CD4-positive, alpha-beta T cell treated with Interleukin-4 for 4 hours (primary cell): ENCODE results near the gene SLC25A19.
"Not testable (repeated sequence)": the region's sequence is repeated elsewhere in the genome, so short reads cannot be mapped to it uniquely, and the experiment has no call there.

Source experiments
- DNase-seq: peaks from one replicate; pipeline ENCODE4 v3.0.0-alpha.2; 2020

Gene SLC25A19

GRCh38 chr17:75266316-75267152 lies 22.7 kb downstream of the SLC25A19 start:
- no peak for DNase-seq

DNA sequence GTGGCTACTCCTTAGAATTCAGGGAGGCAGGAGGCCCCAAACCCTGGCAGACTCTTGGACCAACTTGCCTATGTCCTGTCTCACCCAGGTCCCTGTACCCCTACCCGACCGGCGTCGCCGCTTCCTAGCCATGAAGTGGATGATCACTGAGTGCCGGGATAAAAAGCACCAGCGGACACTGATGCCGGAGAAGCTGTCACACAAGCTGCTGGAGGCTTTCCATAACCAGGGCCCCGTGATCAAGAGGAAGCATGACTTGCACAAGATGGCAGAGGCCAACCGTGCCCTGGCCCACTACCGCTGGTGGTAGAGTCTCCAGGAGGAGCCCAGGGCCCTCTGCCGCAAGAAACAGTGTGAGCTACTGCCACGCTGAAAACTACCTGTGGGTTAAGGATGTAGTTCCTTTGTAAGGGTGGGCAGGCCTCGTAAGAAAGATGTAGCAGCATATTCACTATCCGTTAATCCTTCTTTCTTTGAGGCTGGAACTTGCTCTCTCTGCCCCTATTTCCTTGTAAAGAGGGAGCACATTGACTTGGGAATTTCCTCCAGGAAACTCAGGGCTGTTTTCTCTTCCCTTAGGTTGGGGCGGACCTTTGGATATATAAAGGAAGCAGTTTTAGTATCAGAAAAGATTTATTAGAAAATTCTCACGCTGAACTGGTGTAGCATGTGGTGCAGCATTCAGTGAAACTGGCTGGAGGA lies 23.5 kb downstream of the SLC25A19 start:
- no peak for DNase-seq

DNA sequence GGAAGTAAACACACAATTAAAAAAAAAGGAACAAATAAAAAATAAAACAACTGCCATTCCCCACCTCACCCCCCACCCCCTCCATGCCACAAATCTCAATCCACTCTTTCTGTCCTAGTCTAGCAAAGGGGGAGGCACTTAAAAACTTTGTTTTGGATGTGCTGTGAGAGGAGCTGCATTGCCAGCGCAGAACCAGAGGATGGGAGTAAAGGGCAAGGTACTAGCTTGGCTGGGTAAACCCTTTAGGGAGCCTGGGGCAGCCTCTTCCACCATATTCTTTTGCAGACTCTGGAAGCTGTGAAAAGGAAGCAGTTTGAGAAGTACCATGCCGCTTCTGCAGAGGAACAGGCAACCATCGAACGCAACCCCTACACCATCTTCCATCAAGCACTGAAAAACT lies 26.2 kb downstream of the SLC25A19 start:
- no peak for DNase-seq

DNA sequence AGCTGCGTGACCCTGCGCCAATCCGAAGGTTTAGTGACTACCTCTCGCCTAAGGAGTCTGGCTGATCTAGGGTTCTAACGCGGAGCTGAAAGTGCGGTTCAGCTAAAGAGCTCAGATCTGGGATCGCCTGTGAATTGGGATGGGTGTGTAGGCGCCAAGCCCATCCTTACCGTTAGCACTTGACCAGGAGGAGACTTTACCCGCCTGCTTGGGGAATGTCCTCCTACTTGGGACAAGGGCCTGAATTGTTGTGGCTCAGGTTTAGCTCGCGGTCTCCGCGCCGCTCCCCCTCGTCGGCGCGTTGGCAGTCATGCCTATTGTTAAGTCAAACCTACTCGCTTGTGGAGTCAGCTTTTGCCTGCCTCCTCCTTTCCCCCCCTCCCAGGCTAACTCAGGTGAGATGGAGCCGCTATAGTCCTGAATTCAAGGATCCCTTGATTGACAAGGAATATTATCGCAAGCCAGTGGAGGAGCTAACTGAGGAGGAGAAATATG lies 27.1 kb downstream of the SLC25A19 start:
- no peak for DNase-seq

DNA sequence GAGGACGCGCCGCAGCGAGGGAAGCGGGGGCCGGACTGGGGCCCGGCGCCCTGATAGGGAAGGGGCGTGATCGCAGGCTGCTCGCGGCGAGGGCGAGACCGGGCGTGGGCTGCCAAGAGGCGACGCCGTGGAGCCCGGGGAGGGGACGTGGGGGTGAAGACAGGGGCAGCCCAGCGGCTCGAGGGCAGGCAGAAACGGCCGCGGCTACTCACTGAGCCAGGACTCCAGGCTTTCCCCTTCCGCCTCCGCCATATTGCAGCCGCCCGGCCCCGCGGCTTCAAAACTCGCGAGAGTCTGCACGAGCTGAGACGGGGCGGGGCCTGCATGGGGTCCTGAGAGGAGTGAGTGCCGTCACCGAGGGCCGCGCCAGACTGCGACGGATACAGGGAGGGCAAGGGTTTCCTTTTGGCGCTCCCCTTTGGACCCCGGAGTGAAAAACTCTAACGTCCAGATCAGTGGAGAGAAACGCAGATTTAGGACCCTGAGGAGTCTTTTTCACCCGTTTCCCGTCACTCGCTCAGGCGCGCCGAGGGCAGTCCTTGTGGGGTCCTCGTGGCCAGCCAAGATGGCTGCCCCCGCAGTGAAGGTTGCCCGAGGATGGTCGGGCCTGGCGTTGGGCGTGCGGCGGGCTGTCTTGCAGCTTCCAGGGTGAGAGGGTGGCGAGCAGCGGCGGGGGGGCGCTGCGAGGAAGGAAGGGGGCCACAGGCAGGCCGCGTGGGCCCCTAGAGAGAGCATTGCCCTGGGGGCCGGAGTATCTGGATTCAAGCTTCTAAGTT lies 27.7 kb downstream of the SLC25A19 start, which contains the start of the genes GGA3 and MRPS7:
Gene GGA3, minus strand, starts transcription at position 271 of the 776 bp plus-strand sequence. Its CDS starts 19 bp downstream, at position 252.
Gene MRPS7, plus strand, starts transcription at position 544 of the 776 bp plus-strand sequence. Its CDS starts 22 bp downstream, at position 566.
- DNase-seq, result peak; percentile 95

DNA sequence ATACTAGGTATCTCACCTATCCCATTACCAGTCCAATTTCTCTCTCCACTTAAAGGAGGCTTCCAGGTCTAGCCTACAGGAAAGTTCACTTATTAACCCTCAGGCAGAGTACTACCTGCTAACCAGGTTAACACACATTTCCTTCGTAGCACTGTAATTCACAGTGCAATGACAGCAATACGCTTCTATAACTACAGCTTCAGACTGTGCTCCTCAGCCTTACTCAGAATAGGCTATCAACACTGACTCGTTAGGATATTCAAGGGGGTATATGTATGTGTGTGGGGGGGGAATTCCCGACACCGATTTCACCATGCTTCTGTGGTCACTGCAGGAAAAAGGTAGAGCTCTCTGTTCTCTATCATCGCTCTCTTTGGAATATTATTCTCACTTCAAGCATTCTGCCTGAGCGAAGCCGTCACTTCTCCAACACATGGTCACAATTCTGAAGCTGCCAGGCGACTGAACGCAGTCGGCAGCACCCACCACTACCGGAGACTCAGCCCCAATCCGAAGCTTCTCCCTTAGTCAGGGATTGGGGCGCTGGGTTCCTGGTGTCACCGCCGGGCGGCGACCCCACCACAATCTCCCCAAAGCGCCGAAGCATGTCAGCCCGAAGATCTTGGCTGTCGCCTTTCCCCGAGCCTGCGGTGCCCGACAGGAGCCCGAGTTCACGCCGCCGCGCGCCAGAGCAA lies 28.4 kb downstream of the SLC25A19 start:
- peak; percentile 60 for DNase-seq

- not testable (repeated sequence) for DNase-seq
Measured at GRCh38 chr17:75257228-75257627, 32.0 kb downstream of the SLC25A19 start.

GRCh38 chr17:75255954-75256698 lies 33.1 kb downstream of the SLC25A19 start:
- not testable (repeated sequence) for DNase-seq

DNA sequence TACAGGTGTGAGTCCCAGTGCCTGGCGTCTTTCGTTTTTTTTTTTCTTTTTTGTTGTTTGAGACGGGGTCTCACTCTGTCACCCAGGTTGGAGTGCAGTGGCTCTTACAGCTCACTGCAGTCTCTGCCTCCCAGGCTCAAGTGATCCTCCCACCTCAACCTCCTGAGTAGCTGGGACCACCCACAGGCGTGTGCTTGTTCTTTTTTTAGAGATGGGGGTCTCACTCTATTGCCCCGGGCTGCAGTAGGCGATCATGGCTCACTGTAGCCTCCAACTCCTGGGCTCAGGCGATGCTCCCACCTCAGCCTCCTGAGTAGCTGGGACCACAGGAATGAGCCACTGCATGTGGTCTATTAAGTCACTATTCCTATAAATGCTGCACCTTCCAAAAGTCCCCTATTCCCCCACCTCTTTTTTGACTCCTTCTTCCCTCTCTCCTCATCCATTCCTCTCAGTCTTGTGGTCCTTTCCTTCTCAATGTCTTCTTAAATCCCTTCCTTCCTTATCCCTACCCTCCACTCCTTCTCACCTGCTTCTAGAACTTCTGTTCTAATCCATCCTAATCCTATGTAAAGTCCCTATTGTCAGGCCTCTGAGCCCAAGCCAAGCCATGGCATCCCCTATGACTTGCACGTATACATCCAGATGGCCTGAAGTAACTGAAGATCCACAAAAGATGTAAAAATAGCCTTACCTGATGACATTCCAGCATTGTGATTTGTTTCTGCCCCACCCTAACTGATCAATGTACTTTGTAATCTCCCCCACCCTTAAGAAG lies 37.0 kb downstream of the SLC25A19 start:
- DNase-seq, result no peak

GRCh38 chr17:75250009-75250471 lies 39.2 kb downstream of the SLC25A19 start:
- peak; percentile 71 for DNase-seq

DNA sequence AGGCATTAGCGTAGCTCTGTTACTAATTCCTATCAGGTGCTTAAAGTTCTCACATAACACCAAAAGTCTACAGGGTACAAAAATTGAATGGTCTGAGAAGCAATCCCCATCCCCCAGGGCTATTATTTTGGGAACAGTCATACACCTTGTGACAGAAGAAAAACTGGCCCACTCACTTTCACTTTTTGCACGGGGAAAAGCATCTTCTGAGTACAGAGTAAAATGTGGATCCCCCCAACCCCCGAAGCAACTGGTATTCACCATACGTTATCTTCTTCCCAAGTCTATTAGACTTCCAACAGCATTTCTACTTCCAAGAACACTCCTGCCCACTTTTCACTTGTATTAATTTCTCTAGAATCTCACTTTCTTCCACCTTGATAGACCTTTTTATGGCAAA lies 39.7 kb downstream of the SLC25A19 start:
- no peak for DNase-seq

- DNase-seq, result no peak
Measured at GRCh38 chr17:75246404-75246803, 42.8 kb downstream of the SLC25A19 start.

DNA sequence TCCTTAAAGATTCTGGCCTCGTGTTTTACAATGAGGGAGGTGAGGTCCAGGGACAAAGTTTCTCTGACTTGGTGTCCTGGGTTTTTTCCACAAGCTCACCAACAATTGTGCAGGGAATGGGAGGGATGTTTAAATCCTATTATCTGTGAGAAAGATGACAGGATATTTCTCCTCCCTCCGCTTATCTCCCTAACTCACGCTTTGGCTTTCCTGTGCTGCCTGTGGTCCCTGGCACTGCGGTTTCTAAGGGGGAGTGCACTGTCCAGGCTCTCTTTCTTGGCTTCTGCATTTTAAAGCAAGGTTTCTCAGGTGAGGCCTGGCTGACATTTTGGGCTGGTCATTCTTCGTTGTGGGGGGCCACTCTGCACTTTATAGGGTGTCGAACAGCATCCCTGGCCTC lies 44.2 kb downstream of the SLC25A19 start:
- DNase-seq, result no peak

DNA sequence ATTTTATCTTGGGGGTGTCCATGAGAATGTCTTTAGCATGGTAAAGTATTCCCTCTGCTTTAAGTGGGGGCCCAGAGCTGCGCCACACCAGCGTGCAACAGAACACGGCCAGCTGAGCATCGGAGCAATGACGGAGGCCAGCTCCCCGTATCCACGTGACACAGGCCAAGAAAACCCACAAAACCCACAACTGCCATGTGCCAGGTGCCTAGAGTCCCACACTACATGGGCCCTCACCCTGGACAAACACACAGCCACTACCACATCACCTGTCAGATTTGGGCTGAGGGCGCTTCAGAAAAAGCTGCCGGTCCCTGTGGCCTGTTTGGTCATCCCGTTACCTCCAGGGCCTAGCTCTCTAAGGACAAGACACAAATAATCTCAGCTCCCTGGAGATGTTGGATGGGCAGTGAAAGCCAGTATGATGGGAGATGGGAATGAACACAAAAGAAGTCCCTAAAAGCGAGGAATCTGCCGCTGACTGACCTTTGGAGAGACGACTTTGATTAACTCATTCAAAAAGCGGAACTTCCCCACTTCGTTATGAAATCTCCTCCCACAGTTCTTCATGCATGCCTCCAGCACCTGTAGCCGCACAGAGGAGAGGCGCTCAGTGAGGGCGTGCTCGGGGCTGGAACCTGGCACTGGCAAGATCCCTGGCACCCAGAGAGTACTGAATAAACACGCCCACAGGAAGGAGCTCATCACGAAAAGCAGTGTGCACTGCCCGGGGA lies 44.9 kb downstream of the SLC25A19 start:
- DNase-seq, result no peak

DNA sequence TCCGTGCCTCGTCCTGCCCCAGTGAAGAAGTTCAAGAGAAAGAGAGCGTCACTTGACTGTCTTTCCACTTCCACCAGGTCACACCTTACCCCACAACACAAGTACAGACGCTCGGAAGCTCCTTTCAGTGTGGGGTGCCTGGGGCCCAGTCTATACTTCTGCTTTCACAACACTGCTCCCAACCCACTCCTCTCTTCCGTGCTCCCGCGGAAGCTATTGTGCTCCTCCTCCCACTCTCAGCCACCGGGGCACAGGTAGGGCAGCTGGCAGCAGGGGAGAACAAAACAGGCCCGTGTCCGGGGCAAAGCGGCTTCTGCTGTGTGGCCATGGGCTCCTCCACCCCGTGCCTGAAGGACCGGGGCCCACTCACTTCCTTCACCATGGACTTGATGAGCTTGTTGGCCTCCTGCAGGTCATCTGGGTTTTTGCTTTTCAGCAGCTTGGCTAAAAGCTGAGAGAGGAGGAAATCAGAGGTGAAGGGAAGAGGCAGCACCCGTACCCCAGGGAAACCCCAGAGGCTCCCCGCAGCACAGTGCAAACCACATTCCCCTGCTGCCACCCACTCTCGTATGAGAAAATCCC lies 46.7 kb downstream of the SLC25A19 start:
- DNase-seq, result peak; percentile 56

GRCh38 chr17:75241996-75242460 lies 47.2 kb downstream of the SLC25A19 start:
- DNase-seq, result peak; percentile 13

GRCh38 chr17:75241502-75241901 lies 47.7 kb downstream of the SLC25A19 start:
- DNase-seq, result no peak

DNA sequence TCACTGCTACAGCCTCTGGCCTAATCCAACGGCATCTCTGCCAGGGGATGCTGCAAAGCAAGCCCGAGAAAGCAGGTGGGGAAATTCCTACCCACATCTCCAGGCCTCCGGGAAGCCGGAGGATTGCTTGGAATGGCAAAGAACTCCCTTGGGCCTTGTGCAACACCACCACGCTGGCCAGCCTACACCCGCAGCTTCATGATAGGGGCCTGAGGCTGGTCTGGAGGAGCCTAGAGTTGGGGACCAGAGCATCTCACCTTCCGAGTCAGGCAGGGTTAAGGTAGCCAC lies 48.1 kb downstream of the SLC25A19 start:
- DNase-seq, result no peak

- no peak for DNase-seq
Measured at GRCh38 chr17:75240394-75241142, 48.7 kb downstream of the SLC25A19 start.
